Activated T-cell treated with anti-CD3 and anti-CD28 coated beads, Interleukin-2, amount 50 U/mL, for 72 hours (primary cell): ENCODE measurements around the gene CSNK1G2. TPM values are rescaled to one million over a fixed set of nuclear protein-coding genes. Genes with fewer than 3 reads are reported as not detected.

Experiments used
- ATAC-seq, 2 donors: fragments of 150-1000 bp; cut with Tn5 transposase; replicated peaks in 1 of 2; 2 replicates each; pipeline ENCODE4 v1.10.0; 2021; ENCODE audit warnings: moderate library complexity in 2 of 2, mild to moderate bottlenecking in 1 of 2
- DNase-seq, 2 donors: peaks; one replicate each; pipeline ENCODE4 v3.0.0; 2021 to 2022; ENCODE audit warnings: mixed read lengths in 1 of 2
- H3K27ac Mint-ChIP-seq: one replicate; pipeline ENCODE4 v1.8.0; 2022; ENCODE audit warnings: mild to moderate bottlenecking, moderate library complexity, mixed read lengths
- H3K27me3 Mint-ChIP-seq: one replicate; pipeline ENCODE4 v1.8.0; 2022; ENCODE audit warnings: low read depth, mixed read lengths
- H3K36me3 Mint-ChIP-seq, 2 donors: one replicate each; pipeline ENCODE4 v1.8.0; 2022; ENCODE audit warnings: mixed read lengths in 2 of 2, mild to moderate bottlenecking in 1 of 2; ENCODE audit not compliant: insufficient read depth in 2 of 2
- H3K4me1 Mint-ChIP-seq: one replicate; pipeline ENCODE4 v1.8.0; 2022; ENCODE audit warnings: low read depth, mixed read lengths
- H3K4me3 Mint-ChIP-seq, 2 donors: one replicate each; pipeline ENCODE4 v1.8.0; 2022; ENCODE audit warnings: mild to moderate bottlenecking in 2 of 2, mixed read lengths in 2 of 2, moderate library complexity in 2 of 2
- H3K9me3 Mint-ChIP-seq, 2 donors: one replicate each; pipeline ENCODE4 v1.8.0; 2022; ENCODE audit warnings: mixed read lengths in 2 of 2
- total RNA-seq, 2 donors: library from RNA; stranded (reverse); gene quantifications; one replicate each; pipeline ENCODE4 v1.2.3, GENCODE V29; 2022

Gene CSNK1G2
- total RNA-seq, 2 donors from 2014 or later: 63.7 to 66.5 TPM

GRCh38 chr19:1910177-1910576, 30.8 kb upstream of the CSNK1G2 start:
- no peak overlapping the region for H3K4me3 Mint-ChIP-seq
- H3K9me3 Mint-ChIP-seq: no peaks in the 10 kb centered on the region
- no peaks in the 10 kb centered on the region for H3K36me3 Mint-ChIP-seq
- H3K27ac Mint-ChIP-seq: no peak overlapping the region
- DNase-seq: no peak
- H3K4me1 Mint-ChIP-seq: peaks cover 30% of the 10 kb centered on the region
- no peaks in the 10 kb centered on the region for H3K27me3 Mint-ChIP-seq
- ATAC-seq: no peak

GRCh38 chr19:1911098-1911497, 29.9 kb upstream of the CSNK1G2 start:
- DNase-seq: no peak
- Mint-ChIP-seq H3K36me3 (no peaks in the 10 kb centered on the region), H3K9me3 (no peaks in the 10 kb centered on the region), H3K27me3 (no peaks in the 10 kb centered on the region), H3K27ac (no peak overlapping the region), H3K4me3 (no peak overlapping the region), H3K4me1 (peaks cover 24% of the 10 kb centered on the region)
- no peak for ATAC-seq

- DNase-seq (no peak), ATAC-seq (no peak)
- H3K27me3 Mint-ChIP-seq: no peaks in the 10 kb centered on the region
- H3K4me1 Mint-ChIP-seq: peaks cover 24% of the 10 kb centered on the region
- H3K36me3 Mint-ChIP-seq: no peaks in the 10 kb centered on the region
- no peak overlapping the region for H3K27ac Mint-ChIP-seq
- H3K9me3 Mint-ChIP-seq: no peaks in the 10 kb centered on the region
- no peak overlapping the region for H3K4me3 Mint-ChIP-seq
These were observed 29.0 kb upstream of the CSNK1G2 start for GRCh38 chr19:1911995-1912394.

DNA sequence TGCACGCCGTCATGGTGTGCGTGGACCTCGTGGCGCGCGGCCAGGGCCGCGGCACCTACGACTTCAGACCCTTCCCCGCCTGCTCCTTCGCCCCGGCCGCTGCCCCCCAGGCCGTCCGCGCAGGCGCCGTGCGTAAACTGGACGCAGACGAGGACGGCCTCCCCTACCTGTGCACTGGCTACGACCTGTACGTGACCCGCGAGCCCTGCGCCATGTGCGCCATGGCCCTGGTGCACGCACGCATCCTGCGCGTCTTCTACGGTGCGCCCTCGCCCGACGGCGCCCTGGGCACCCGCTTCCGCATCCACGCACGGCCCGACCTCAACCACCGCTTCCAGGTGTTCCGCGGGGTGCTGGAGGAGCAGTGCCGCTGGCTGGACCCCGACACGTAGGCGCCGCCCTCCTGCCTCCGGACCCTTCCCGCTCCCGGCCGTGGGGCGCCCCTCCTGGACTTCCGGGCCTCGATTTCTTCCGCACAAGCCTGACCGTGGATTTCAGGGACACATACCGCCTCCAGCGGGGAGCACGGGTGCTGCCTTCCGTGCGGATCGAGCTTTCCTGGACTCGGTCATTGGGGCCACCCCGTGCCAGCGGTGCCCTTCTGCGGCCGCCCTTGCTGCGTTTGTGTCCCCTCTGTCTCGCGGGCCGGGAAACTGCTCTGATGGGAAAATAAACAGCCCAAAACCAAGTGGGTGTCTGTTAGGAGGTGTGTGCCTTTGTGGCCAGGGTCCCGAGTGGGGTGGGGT, 28.0 kb upstream of the CSNK1G2 start:
- Mint-ChIP-seq H3K4me1 (peaks cover 20% of the 10 kb centered on the region), H3K27me3 (no peaks in the 10 kb centered on the region), H3K4me3 (no peak overlapping the region), H3K9me3 (no peaks in the 10 kb centered on the region), H3K36me3 (no peaks in the 10 kb centered on the region), H3K27ac (no peak overlapping the region)
- no peak for ATAC-seq
- no peak for DNase-seq

GRCh38 chr19:1913781-1914577, 27.0 kb upstream of the CSNK1G2 start:
- Mint-ChIP-seq H3K4me1 (peaks cover 13% of the 10 kb centered on the region), H3K27me3 (no peaks in the 10 kb centered on the region), H3K36me3 (no peaks in the 10 kb centered on the region), H3K4me3 (no peak overlapping the region), H3K9me3 (no peaks in the 10 kb centered on the region), H3K27ac (no peak overlapping the region)
- DNase-seq (no peak), ATAC-seq (no peak)

- Mint-ChIP-seq H3K27ac (no peak overlapping the region), H3K4me3 (no peak overlapping the region), H3K4me1 (peaks cover 6% of the 10 kb centered on the region), H3K27me3 (no peaks in the 10 kb centered on the region), H3K36me3 (no peaks in the 10 kb centered on the region), H3K9me3 (no peaks in the 10 kb centered on the region)
- ATAC-seq (no peak), DNase-seq (no peak)
These were observed 26.1 kb upstream of the CSNK1G2 start for GRCh38 chr19:1914826-1915341.

DNA sequence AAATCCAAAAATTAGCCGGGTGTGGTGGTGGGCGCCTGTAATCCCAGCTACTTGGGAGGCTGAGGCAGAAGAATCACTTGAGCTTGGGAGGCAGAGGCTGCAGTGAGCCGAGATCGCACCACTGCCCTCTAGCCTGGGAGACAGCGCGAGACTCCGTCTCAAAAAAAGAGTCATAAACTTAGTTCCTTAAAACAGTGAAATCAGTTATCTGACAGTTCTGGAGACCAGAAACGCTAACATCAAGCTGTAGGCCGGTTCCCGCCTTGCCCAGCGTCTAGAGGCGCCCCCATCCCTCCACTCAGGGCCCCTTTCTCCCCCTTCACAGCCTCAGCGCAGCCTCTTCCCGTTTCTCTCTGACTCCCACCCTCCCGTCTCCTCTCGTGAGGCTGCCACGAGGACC, 23.8 kb upstream of the CSNK1G2 start:
- no peak overlapping the region for H3K4me3 Mint-ChIP-seq
- ATAC-seq (no peak), DNase-seq (no peak)
- no peaks in the 10 kb centered on the region for H3K27me3 Mint-ChIP-seq
- H3K9me3 Mint-ChIP-seq: no peaks in the 10 kb centered on the region
- H3K4me1 Mint-ChIP-seq: no peaks in the 10 kb centered on the region
- no peak overlapping the region for H3K27ac Mint-ChIP-seq
- peaks cover 0 to 2% of the 10 kb centered on the region in 2 donors for H3K36me3 Mint-ChIP-seq

DNA sequence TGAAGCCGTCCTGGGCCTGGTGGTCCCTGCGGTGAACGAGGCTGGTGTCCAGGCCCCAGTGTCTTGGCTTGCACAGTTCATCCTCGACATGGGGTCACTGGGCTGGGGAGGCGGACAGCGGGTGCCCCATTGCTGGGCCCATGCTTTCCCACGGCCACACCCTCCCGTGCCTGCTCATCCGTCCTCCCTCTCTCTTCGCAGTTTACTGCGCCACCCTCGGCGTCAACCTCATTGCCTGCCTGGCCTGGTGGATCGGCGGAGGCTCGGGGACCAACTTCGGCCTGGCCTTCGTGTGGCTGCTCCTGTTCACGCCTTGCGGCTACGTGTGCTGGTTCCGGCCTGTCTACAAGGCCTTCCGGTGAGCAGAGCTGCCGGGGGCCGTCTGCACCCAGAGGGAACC, 23.0 kb upstream of the CSNK1G2 start:
- H3K4me1 Mint-ChIP-seq: peaks cover 3% of the 10 kb centered on the region
- peaks cover 0 to 2% of the 10 kb centered on the region in 2 donors for H3K36me3 Mint-ChIP-seq
- DNase-seq (no peak), ATAC-seq (no peak)
- no peaks in the 10 kb centered on the region for H3K27me3 Mint-ChIP-seq
- H3K27ac Mint-ChIP-seq: no peak overlapping the region
- H3K9me3 Mint-ChIP-seq: no peaks in the 10 kb centered on the region
- no peak overlapping the region for H3K4me3 Mint-ChIP-seq

GRCh38 chr19:1918975-1919374, 22.0 kb upstream of the CSNK1G2 start:
- ATAC-seq (no peak), DNase-seq (no peak)
- no peak overlapping the region for H3K4me3 Mint-ChIP-seq
- no peaks in the 10 kb centered on the region for H3K9me3 Mint-ChIP-seq
- H3K27me3 Mint-ChIP-seq: no peaks in the 10 kb centered on the region
- no peak overlapping the region for H3K27ac Mint-ChIP-seq
- peaks cover 7% of the 10 kb centered on the region for H3K4me1 Mint-ChIP-seq
- peaks cover 0 to 2% of the 10 kb centered on the region in 2 donors for H3K36me3 Mint-ChIP-seq

DNA sequence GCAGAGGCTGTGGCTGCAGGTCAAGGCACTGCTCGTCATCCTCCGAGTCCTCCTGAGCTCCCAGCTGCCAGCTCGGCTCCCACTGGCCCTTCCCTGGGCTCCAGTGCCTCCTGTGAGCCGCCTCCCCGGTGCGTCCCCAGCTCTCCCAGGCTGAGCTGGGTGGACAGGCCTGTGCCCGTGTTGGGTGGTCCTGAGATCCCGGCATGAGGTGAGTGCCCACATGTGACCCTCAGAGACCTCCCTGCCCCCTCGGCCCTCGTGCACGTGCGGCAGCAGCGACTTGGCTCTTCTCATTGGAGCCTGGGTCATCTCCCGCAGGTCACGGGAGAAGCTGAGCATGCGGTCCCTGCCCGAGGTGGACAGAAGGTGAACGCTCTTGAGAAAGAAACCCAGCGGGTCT, 20.3 kb upstream of the CSNK1G2 start:
- H3K36me3 Mint-ChIP-seq: peaks cover 0 to 4% of the 10 kb centered on the region in 2 donors
- no peak overlapping the region for H3K27ac Mint-ChIP-seq
- no peak overlapping the region for H3K4me3 Mint-ChIP-seq
- no peak for ATAC-seq
- H3K27me3 Mint-ChIP-seq: no peaks in the 10 kb centered on the region
- DNase-seq: no peak
- peaks cover 7% of the 10 kb centered on the region for H3K4me1 Mint-ChIP-seq
- H3K9me3 Mint-ChIP-seq: no peaks in the 10 kb centered on the region

GRCh38 chr19:1921326-1921725, 19.6 kb upstream of the CSNK1G2 start:
- Mint-ChIP-seq H3K27ac (peak overlapping the region; percentile 60), H3K27me3 (no peaks in the 10 kb centered on the region), H3K4me3 (no peak overlapping the region), H3K4me1 (peaks cover 7% of the 10 kb centered on the region), H3K9me3 (no peaks in the 10 kb centered on the region), H3K36me3 (peaks cover 0 to 4% of the 10 kb centered on the region in 2 donors)
- ATAC-seq (no peak), DNase-seq (no peak)

- Mint-ChIP-seq H3K9me3 (no peaks in the 10 kb centered on the region), H3K27me3 (no peaks in the 10 kb centered on the region), H3K4me3 (no peak overlapping the region), H3K27ac (peak overlapping the region; percentile 60), H3K36me3 (peaks cover 0 to 4% of the 10 kb centered on the region in 2 donors), H3K4me1 (peaks cover 7% of the 10 kb centered on the region)
- no peak for DNase-seq
- ATAC-seq: peak in 1 of 2 donors; percentile 28
These were observed 19.1 kb upstream of the CSNK1G2 start for GRCh38 chr19:1921825-1922224.

GRCh38 chr19:1922803-1923202, 18.2 kb upstream of the CSNK1G2 start:
- Mint-ChIP-seq H3K4me3 (no peak overlapping the region), H3K27ac (no peak overlapping the region), H3K27me3 (no peaks in the 10 kb centered on the region), H3K4me1 (peaks cover 12% of the 10 kb centered on the region), H3K9me3 (no peaks in the 10 kb centered on the region), H3K36me3 (peaks cover 0 to 4% of the 10 kb centered on the region in 2 donors)
- DNase-seq (no peak), ATAC-seq (no peak)
